Dermis blood vessel endothelial cell (primary cell): ENCODE measurements around the gene SNRNP27. TPM values are rescaled to one million over a fixed set of nuclear protein-coding genes. Genes with fewer than 3 reads are reported as not detected.
"Not testable (repeated sequence)": the region's sequence is repeated elsewhere in the genome, so short reads cannot be mapped to it uniquely, and the experiment has no call there.

Source experiments
- DNase-seq: peaks from one replicate; pipeline ENCODE4 v3.0.0; 2010
- total RNA-seq: library from RNA; depleted of rRNA; stranded (reverse); fragments of >200 nt; gene quantifications from 2 replicates; pipeline ENCODE4 v1.2.3, GENCODE V29; 2014

SNRNP27 gene
- total RNA-seq, 1 donor from 2014 or later: 40.0 TPM

DNA sequence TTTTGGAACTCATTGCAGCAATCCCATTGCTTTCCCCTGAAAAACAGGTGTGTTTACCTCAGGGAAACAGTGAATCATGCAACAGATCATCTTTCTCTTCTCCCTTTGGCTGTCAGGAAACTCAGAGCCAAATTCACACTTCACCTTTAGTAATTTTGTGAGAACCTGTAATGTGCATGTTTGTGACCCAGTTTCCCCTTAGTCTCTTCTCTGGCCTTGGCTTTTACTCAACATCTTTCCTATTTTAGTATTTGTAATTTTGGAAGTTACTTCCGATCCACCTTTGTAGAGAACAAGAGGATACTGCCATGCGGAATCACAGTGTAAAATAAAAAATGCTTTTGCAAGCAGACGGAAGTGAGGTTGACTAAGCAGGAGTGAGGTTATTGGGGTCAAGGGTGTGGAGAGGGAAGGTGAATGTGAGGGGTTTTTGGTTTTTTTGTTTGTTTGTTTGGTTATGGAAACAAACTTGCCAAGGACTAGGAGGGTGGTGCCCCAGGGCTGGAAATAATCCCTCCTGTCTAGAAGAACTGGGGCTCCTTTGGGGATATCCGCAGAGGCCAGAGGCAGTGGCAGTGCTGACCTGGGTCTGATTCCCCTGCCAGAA lies 53.7 kb downstream of the SNRNP27 start:
- no peak for DNase-seq

DNA sequence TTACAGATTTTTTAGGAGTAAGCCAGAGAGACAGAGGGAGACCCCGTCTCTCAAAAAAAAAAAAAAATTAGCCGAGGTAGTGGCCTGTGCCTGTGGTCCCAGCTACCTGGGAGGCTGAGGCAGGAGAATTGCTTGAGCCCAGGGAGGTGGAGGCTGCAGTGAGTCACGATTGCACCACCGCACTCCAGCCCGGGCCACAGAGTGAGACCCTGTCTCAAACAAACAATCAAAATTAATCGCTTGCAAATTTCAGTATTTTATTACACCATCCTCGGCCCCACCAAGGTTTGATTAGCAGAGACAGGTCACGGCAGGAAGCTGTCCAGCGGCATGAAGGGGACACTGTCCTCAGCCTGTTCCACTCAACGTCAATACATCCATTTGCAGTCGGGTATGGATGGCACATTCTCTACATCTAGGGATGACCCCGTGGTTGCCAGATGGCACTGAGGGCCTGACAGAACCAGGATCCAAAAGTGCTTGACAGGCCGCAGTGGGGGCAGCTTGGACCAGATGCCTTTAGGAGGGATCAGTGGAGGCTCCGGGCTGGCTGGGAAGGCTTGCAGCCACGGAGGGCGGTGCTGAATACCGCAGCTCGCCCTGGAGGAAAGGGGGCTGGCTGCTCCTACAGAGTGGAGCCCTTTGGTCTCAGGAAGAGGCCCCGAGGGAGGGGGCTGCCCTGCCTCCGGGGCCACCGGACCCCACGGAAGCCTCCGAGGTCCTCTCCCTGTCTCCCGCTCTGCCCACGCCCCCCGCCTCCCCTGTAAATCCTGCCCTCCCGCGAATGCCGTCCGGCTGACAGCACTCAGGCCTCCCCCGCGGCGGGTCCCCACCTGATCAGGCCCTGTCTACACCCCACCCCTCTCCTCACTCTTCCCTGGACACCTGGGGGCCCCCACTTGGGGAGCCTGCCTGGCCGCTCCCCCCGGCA lies 54.5 kb downstream of the SNRNP27 start:
- no peak for DNase-seq

DNA sequence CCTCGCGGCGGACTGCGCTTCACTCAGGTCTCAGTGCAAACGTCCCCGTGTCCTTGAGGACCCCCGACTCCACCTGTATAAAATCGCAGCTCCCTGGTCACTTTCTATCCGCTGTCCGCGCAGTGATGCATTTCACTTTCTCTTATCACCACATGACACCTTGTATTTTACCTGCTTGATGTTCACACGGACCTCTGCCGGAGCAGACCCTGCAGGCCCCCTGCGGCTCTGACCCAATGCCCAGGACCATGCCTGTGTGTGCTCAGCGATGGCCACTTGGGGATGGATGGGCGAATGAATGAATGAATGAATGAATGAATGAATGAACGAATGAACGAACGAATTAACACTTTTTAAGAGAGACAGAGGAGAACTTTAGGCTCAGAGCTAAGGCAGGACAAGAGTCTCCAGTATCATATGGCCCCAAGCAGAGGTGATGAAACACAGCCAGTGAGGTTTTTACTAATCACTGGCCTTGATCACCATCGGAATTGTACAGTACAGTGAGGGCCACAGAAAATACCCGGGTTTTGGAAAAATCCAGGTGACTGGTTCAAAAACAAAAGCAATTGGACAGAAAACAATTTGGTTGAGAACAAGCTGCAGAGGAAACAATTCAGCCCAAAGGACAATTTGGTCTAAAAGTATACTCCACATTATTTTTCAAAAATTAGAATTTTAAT lies 55.3 kb downstream of the SNRNP27 start:
- no peak for DNase-seq

DNA sequence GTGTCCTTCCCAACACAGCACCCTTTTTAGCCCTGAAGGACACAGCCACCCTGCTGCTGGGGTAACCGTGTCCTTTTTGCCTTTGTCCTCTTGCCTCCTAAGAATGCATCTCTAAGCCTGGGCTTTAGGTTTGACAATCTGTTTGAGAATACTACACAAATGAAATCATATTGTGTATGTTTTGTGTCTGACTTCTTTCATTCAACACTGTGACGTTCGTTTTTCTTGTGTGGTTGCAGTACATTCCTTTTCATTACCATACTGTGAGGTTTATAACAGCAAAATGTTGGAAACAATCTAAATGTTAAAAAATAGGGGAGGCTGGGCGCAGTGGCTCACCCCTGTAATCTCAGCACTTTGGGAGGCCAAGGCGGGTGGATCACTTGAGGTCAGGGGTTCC lies 56.5 kb downstream of the SNRNP27 start:
- no peak for DNase-seq

DNA sequence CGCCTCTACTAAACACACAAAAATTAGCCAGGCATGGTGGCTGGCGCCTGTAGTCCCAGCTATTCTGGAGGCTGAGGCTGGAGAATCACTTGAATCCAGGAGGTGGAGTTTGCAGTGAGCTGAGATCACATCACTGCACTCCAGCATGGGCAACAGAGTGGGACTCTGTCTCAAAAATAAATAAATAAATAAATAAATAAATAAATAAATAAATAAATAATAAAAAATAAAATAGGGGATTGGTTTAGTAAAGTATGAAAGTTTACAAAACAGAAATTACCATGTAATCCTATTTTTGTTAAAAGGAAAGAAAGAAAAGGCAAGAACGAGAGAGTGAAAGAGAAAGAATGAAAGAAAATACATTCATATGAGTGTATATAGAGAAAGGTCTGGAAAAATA lies 56.9 kb downstream of the SNRNP27 start:
- not testable (repeated sequence) for DNase-seq

GRCh38 chr2:69952336-69953115 lies 58.8 kb downstream of the SNRNP27 start:
- no peak for DNase-seq

- DNase-seq: no peak
Observed at GRCh38 chr2:69954084-69954483, 60.3 kb downstream of the SNRNP27 start.

Other genes starting within 250 kb of the SNRNP27 start
- gene ANXA4, start 151.8 kb upstream of the SNRNP27 start, total RNA-seq: 37.3 and 44.0 TPM in 2 replicates
- 12.1 and 13.6 TPM in 2 replicates for gene GMCL1, start 64.3 kb upstream of the SNRNP27 start, total RNA-seq
- 3.8 and 4.9 TPM in 2 replicates for gene MXD1, start 21.2 kb downstream of the SNRNP27 start, total RNA-seq
- 0.14 and 0.34 TPM in 2 replicates for gene ASPRV1, start 67.7 kb downstream of the SNRNP27 start, total RNA-seq
- 37.9 and 109 TPM in 2 replicates for gene PCBP1, start 193.5 kb downstream of the SNRNP27 start, total RNA-seq